ENCODE data around the gene USP10.

Gene USP10

DNA sequence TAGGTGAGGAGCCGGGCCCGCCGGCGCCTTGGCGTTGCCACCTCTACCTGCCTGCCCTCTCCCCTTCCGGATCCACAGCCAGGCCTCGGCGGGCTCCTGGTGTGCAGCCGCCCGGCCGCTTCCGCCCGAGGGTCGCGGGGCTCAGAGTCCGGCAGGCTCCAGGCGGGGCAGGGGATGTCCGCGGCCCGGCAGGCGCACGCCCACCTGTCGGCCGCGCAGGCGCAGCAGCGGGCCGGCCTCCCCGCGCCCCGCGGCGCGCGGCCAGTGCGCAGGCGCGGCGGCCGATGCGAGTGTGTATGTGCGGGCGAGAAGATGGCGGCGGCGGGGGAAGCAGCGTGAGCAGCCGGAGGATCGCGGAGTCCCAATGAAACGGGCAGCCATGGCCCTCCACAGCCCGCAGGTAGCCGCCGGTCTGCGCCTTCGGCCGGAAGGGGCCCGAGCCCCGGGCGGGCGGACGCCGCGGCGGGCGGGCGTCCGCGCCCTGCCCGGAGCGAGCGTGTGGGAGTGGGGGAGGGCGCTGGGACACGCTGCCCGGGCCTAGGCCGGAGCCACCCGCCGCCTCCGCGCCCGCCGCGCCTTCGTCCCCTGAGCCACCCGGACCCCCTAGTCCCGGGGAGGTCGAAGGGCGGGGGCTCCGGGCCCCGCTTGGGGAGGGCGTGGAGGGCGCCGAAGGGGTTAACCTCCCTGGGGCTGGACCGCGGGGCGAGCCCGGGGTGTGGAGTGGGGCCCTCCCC is at the start of gene USP10:
USP10 (plus strand) TSS at position 289 of the 734 bp plus-strand sequence; CDS start at position 380, 91 bp downstream.
- intact Hi-C loops (cut with micrococcal nuclease): no loop called here
- Mint-ChIP-seq H3K27ac (peak within 1 kb of the TSS; percentile 77), H3K4me1 (ENCODE audit: low read depth) (peaks cover 16% of the 10 kb centered on the region), H3K4me3 (peak within 1 kb of the TSS; percentile 80), H3K27me3 (no peaks in the 10 kb centered on the region), H3K9me3 (no peaks in the 10 kb centered on the region), H3K36me3 (ENCODE audit: low read depth) (peaks cover 10% of the 10 kb centered on the region)

GRCh38 chr16:84650062-84650991 is 49.5 kb upstream of the USP10 start:
- Mint-ChIP-seq H3K27ac (no peak overlapping the region), H3K4me1 (ENCODE audit: low read depth) (peaks cover 53% of the 10 kb centered on the region)
- intact Hi-C loops (cut with micrococcal nuclease): no loop called here

GRCh38 chr16:84652566-84652965 is 47.2 kb upstream of the USP10 start:
- Mint-ChIP-seq H3K27ac (no peak overlapping the region), H3K9me3 (no peaks in the 10 kb centered on the region), H3K36me3 (ENCODE audit: low read depth) (peaks cover 84% of the 10 kb centered on the region), H3K27me3 (no peaks in the 10 kb centered on the region), H3K4me1 (ENCODE audit: low read depth) (peaks cover 52% of the 10 kb centered on the region), H3K4me3 (no peak overlapping the region)
- intact Hi-C loops (cut with micrococcal nuclease): no loop called here

More at GRCh38 chr16:84650062-84650991, 49.5 kb upstream of the USP10 start:
- H3K27me3 Mint-ChIP-seq: peaks cover 2% of the 10 kb centered on the region
- H3K4me3 Mint-ChIP-seq: peak overlapping the region; percentile 13
- no peaks in the 10 kb centered on the region for H3K9me3 Mint-ChIP-seq
- H3K36me3 Mint-ChIP-seq (ENCODE audit: low read depth): peaks cover 61% of the 10 kb centered on the region

DNA sequence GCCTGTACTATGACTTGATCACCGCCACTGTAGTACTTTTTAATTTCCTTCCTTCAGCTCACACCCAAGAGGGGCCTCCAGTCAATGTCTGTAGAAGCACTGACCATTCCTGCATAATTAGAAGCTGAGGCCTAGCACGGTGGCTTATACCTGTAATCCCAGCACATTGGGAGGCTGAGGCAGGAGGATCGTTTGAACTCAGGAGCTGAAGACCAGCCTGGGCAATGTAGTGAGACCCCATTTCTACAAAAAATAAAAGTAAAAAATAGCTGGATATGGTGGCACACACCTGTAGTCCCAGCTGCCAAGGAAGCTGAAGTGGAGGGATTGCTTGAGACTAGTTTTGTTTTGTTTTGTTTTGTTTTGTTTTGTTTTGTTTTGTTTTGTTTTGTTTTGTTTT is 45.6 kb upstream of the USP10 start:
- Mint-ChIP-seq H3K27ac (no peak overlapping the region), H3K4me3 (no peak overlapping the region), H3K27me3 (no peaks in the 10 kb centered on the region), H3K36me3 (ENCODE audit: low read depth) (peaks cover 94% of the 10 kb centered on the region), H3K4me1 (ENCODE audit: low read depth) (peaks cover 42% of the 10 kb centered on the region), H3K9me3 (no peaks in the 10 kb centered on the region)
- intact Hi-C loops (cut with micrococcal nuclease): no loop called here

GRCh38 chr16:84654998-84655397 is 44.8 kb upstream of the USP10 start:
- intact Hi-C loops (cut with micrococcal nuclease): no loop called here
- Mint-ChIP-seq H3K9me3 (no peaks in the 10 kb centered on the region), H3K27ac (no peak overlapping the region), H3K27me3 (no peaks in the 10 kb centered on the region), H3K4me3 (no peak overlapping the region), H3K36me3 (ENCODE audit: low read depth) (peaks cover 100% of the 10 kb centered on the region), H3K4me1 (ENCODE audit: low read depth) (peaks cover 39% of the 10 kb centered on the region)

DNA sequence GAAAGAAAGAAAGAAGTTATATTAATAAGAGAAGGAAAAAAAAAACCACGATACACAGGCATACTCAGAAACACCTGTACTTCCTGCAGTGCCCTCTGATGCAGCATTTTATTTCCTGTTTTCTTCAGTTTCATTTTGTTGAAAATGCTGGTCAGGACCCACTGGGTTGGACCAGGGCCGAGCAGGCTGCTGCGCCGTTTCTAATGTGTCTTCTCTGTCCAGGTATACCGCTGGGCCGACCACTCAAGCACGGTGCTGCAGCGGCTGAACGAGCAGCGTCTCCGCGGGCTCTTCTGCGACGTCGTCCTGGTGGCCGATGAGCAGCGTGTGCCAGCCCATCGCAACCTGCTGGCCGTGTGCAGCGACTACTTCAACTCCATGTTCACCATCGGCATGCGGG is 43.2 kb upstream of the USP10 start:
- Mint-ChIP-seq H3K4me3 (no peak overlapping the region), H3K36me3 (ENCODE audit: low read depth) (peaks cover 100% of the 10 kb centered on the region), H3K4me1 (ENCODE audit: low read depth) (peaks cover 36% of the 10 kb centered on the region), H3K27me3 (no peaks in the 10 kb centered on the region), H3K9me3 (no peaks in the 10 kb centered on the region), H3K27ac (no peak overlapping the region)
- intact Hi-C loops (cut with micrococcal nuclease): no loop called here

- intact Hi-C loops (cut with micrococcal nuclease): no loop called here
- no peak overlapping the region for H3K27ac Mint-ChIP-seq
- peaks cover 31% of the 10 kb centered on the region for H3K4me1 Mint-ChIP-seq (ENCODE audit: low read depth)
- no peak overlapping the region for H3K4me3 Mint-ChIP-seq
- H3K36me3 Mint-ChIP-seq (ENCODE audit: low read depth): peaks cover 100% of the 10 kb centered on the region
- H3K9me3 Mint-ChIP-seq: no peaks in the 10 kb centered on the region
- H3K27me3 Mint-ChIP-seq: no peaks in the 10 kb centered on the region
Measured at GRCh38 chr16:84657229-84657837, 42.5 kb upstream of the USP10 start.

DNA sequence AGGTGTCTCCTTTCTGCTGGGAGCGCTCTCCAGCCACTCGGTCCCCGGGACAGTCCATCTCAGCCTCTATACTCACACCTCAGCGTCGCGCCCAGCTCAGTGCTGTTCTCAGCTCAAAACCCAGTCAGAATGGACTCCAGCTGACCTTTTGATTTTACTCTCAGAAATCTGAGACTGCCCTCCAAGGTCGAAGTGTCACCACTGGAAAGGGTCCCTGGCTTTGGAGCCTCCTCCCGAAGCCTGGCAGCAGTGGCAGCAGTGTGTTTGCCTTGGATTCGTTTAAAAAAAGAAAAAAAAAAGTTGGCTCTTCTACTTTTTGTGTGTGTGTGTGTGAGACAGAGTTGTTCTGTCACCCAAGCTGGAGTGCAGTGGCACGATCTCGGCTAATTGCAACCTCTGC is 41.1 kb upstream of the USP10 start:
- no peaks in the 10 kb centered on the region for H3K9me3 Mint-ChIP-seq
- intact Hi-C loops (cut with micrococcal nuclease): no loop called here
- H3K4me1 Mint-ChIP-seq (ENCODE audit: low read depth): peaks cover 21% of the 10 kb centered on the region
- H3K36me3 Mint-ChIP-seq (ENCODE audit: low read depth): peaks cover 100% of the 10 kb centered on the region
- no peaks in the 10 kb centered on the region for H3K27me3 Mint-ChIP-seq
- no peak overlapping the region for H3K4me3 Mint-ChIP-seq
- H3K27ac Mint-ChIP-seq: no peak overlapping the region

GRCh38 chr16:84659656-84660300 is 40.0 kb upstream of the USP10 start:
- Mint-ChIP-seq H3K9me3 (no peaks in the 10 kb centered on the region), H3K4me1 (ENCODE audit: low read depth) (peaks cover 21% of the 10 kb centered on the region), H3K27ac (no peak overlapping the region), H3K36me3 (ENCODE audit: low read depth) (peaks cover 100% of the 10 kb centered on the region), H3K4me3 (no peak overlapping the region), H3K27me3 (no peaks in the 10 kb centered on the region)
- intact Hi-C loops (cut with micrococcal nuclease): no loop called here

GRCh38 chr16:84660973-84661372 is 38.8 kb upstream of the USP10 start:
- Mint-ChIP-seq H3K27me3 (no peaks in the 10 kb centered on the region), H3K4me1 (ENCODE audit: low read depth) (peaks cover 21% of the 10 kb centered on the region), H3K9me3 (no peaks in the 10 kb centered on the region), H3K27ac (no peak overlapping the region), H3K36me3 (ENCODE audit: low read depth) (peaks cover 97% of the 10 kb centered on the region), H3K4me3 (no peak overlapping the region)
- intact Hi-C loops (cut with micrococcal nuclease): no loop called here

DNA sequence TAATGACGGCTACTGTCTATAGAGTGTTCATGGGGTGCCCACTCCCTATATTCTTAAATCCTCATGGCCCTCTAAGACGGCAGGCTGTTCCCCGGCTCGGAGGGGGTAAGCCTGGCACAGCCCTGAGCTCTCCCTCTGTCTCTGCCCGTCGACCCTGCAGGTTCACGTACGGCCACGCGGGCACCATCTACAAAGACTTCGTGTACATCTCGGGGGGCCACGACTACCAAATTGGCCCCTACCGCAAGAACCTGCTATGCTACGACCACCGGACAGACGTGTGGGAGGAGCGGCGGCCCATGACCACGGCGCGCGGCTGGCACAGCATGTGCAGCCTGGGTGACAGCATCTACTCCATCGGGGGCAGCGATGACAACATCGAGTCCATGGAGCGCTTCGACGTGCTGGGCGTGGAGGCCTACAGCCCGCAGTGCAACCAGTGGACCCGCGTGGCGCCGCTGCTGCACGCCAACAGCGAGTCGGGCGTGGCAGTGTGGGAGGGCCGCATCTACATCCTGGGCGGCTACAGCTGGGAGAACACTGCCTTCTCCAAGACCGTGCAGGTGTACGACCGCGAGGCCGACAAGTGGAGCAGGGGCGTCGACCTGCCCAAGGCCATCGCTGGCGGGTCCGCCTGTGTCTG is 38.3 kb upstream of the USP10 start:
- peaks cover 97% of the 10 kb centered on the region for H3K36me3 Mint-ChIP-seq (ENCODE audit: low read depth)

DNA sequence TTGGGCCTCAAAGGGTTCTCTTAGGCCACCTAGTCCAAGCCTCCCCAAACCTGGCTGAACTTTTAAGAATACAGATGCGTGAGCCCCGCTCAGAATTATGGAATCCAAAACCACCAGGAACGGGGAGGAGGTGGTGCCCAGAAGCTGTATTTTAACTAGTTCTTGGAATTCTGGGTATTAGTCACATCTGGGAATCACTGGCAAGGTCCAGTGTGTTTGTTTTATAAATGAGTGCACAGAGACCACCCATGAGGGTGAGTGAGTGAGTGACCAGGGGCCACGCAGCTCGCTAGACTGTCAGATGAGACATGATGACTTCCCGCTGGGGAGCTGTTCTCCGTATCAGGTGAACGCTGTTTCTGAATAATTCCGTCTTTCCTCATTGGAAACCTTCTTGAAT is 37.3 kb upstream of the USP10 start:
- Mint-ChIP-seq H3K36me3 (ENCODE audit: low read depth) (peaks cover 97% of the 10 kb centered on the region), H3K4me1 (ENCODE audit: low read depth) (peaks cover 21% of the 10 kb centered on the region), H3K27ac (no peak overlapping the region), H3K4me3 (no peak overlapping the region), H3K9me3 (no peaks in the 10 kb centered on the region), H3K27me3 (no peaks in the 10 kb centered on the region)
- intact Hi-C loops (cut with micrococcal nuclease): no loop called here

More for the DNA sequence above, 38.3 kb upstream of the USP10 start:
- Mint-ChIP-seq H3K4me3 (no peak overlapping the region), H3K27me3 (no peaks in the 10 kb centered on the region), H3K4me1 (ENCODE audit: low read depth) (peaks cover 21% of the 10 kb centered on the region), H3K27ac (no peak overlapping the region), H3K9me3 (no peaks in the 10 kb centered on the region)
- intact Hi-C loops (cut with micrococcal nuclease): no loop called here

GRCh38 chr16:84663433-84664101 is 36.2 kb upstream of the USP10 start:
- H3K4me3 Mint-ChIP-seq: no peak overlapping the region
- H3K36me3 Mint-ChIP-seq (ENCODE audit: low read depth): peaks cover 97% of the 10 kb centered on the region
- intact Hi-C loops (cut with micrococcal nuclease): no loop called here
- H3K9me3 Mint-ChIP-seq: no peaks in the 10 kb centered on the region
- no peak overlapping the region for H3K27ac Mint-ChIP-seq
- H3K4me1 Mint-ChIP-seq (ENCODE audit: low read depth): peaks cover 21% of the 10 kb centered on the region
- no peaks in the 10 kb centered on the region for H3K27me3 Mint-ChIP-seq
